HG03108 (cell line): ENCODE data around the gene ANP32A.

Source experiments
- ATAC-seq: cut with Tn5 transposase; IDR thresholded peaks from one replicate; pipeline ENCODE4 v1.9.1; 2021; ENCODE audit warnings: moderate library complexity; ENCODE audit not compliant: unreplicated experiment

The ANP32A gene

DNA sequence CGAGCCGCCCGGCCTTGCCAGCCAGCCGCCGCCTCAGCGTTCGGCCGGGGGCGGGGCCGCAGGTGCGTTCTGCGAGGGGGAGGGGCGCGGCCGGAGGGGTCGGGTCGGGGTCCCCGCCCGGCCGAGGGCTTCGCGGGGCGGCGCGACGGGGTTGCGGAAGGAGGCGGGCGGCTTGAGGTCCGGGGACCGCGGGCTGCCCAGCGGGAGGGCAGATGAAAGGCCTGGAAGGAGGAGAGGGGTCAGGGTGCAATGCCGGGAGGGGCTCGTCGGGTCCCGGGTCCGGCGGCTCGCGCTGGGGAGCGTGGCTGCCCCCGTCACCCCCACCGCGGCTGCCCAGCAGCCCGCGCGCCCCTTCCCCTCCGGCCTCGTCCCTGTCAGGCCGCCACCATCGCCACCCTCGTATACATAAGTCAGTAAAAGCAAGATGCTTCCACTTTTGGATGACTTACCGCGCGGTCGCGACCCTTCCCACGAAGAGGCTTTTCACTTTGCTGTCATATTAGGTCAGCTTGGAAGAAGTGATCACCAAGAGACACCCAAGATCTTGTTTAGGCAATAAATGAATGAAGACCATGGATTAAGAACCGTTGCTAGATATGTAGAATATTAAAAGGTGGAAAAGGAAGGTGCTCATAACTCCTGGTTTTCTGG lies 620 bp upstream of the ANP32A start:
- ATAC-seq, result peak; percentile 10

GRCh38 chr15:68819495-68820294 lies 1.0 kb downstream of the ANP32A start:
- no peak for ATAC-seq

GRCh38 chr15:68818769-68819494 lies 1.8 kb downstream of the ANP32A start:
- no peak for ATAC-seq

DNA sequence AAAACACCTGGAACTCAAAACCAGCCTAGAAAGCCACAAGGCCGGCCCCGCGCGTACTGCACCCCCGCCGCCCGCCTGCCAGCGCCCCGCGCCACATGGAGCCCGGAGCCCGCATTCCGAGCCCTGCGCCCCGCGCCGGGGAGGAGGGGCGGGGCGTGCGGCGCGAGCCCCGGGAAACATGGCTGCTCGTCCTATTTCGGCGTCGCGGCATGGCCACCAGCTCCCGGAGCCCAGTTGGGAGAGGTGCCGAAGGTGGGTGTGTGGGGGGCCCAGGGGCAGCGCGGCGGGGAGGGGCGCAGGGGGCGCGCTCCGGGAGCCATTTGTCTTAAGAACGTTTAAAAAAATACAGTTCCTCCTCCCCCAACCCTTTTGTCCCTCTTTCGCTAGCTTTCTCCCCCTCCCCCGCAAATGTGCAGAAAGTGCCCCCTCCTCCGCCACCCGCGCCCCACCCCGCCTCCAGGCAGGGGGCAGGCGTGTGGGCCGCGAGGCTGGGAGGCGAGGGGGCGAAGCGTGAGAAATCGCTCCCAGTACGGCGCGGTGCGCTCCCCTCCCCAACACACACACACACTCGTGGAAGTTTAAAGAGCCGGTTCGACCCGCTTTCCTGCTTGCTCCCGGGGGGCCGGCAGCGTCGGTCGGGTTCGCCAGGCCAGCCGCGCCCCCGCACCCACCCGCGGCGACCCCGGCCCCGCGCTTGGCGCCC lies 2.5 kb downstream of the ANP32A start:
- no peak for ATAC-seq

DNA sequence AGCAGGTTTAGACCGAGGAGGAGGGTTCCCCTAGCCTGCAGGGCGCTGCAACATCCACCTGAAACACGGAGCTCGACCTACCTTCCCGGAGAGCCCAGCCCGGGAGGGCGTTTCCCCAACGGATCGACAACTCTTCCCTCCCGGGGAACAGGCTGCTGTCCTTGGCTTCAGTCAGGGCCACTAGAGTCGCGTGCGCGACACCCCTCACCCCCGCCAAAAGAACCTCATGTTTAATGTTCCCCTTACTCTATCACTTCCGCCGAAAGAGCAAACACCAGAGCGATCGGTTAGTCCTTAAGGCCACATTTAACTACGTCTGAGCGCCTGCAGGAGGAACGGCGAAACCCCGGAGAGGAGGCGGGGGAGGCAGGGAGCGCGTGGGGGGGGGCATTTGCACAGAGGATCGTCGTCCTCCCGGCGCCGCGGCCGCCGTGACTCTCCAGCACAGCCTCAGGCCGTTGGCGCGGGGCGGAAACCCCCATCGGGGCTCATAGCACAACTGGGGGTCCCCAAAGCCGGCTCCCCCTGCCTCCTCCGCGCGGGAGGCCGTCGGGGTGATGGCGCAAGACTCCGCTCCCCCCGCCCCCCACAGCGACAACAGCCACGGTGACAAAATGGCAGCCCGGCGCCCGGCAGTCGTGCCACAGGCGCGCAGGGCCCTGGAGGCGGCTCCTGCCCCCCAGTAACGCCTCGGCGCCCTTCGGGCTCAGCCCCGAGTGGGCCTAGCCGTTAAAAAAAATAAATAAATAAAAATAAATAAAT lies 3.2 kb downstream of the ANP32A start:
- ATAC-seq, result no peak

- ATAC-seq, result no peak
These were observed 3.8 kb downstream of the ANP32A start for GRCh38 chr15:68816795-68817303.

DNA sequence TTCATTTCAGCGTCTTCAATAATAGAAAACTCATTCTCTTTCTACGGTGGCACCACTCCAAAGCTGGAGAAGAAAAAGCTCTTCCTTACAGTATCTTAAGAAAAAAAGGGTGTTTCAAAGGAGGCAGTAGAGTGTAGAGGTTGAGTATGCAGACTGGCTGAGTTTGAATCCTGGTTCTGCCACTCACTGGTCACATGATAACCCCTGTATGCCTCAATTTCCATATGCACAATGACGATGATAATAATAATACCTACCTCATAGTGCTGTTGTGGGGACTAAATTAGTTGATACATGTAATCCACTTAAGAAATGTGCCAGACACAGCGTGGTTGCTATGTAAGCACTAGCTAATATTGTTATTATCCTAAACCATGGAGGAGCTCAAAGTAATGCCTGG lies 4.5 kb downstream of the ANP32A start:
- ATAC-seq, result no peak

DNA sequence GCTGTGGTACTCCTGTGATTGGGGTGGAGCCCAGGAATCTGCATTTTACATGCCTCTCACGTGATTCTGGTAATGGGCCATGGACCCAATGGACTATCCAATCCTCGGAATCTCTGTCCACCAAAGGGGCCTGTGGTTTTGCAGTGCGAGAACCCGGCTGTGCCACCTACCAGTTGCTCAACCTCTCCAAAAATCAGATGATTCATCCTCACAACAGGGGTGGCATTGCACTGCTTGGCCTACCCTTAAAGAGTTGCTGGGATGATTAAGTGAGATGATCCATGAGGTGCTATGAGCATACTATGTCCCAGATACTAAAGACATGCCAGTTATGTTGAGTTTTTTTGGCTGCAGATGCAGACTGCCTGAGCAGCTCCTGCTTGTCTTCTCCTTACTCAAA lies 5.1 kb downstream of the ANP32A start:
- ATAC-seq, result no peak

DNA sequence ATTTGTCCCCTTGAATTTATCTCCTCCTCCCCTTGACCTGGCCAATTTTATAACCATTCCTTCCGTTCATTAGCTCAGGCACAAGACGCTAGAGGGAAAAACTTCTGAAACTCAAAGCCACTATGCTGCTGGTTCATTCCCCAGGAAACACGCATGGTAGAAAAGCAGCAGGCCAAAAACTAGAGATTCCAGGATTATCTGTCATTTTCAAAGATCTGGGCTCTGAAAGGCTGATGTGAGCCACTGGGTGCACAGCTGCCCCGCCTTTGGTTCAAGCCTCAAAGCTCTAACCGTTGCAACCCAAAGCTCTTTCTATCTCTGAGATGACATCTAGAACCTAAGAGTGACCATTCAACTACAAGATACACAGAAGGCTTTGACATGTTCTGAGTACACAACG lies 6.1 kb downstream of the ANP32A start:
- no peak for ATAC-seq

GRCh38 chr15:68812597-68813431 lies 7.9 kb downstream of the ANP32A start:
- no peak for ATAC-seq

DNA sequence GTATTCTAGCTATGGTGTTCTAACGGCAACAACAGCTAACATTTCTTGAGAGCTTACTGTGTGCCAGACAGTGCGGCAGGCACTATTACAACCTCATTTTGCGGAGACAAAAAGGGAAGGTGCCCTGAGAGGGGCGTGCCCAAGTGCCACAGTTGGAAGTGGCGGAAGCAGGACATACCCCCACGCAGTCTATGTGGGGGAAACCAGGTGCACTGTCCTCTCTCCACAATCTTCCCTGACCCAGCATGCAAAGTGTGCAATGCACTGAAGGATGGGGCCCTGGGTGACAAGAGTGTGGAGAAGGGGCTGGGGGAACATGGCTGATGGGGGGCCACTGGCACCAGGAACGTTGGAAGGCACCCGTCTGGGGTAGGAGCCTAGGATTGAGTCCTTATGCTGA lies 8.6 kb downstream of the ANP32A start:
- no peak for ATAC-seq

GRCh38 chr15:68809517-68809916 lies 11.2 kb downstream of the ANP32A start:
- no peak for ATAC-seq

DNA sequence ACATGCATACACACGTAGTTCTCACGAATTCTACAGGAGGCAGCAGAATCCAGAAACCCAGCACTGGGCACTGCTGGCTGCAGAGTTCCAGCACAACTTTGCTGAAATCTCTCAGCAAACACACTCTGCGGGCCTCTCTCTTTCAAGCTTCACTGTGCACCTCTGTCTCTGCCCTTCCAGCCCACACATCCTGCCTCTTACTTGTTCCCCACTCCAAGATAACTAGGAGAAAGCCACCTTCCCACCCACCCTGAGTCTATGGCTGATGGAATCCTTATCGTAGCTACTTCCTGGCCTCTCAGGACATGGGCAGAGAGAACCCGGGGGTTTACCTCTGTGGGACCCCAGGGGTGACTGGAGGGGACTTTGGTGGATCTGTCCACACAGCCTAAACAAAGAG lies 11.9 kb downstream of the ANP32A start:
- ATAC-seq, result no peak

DNA sequence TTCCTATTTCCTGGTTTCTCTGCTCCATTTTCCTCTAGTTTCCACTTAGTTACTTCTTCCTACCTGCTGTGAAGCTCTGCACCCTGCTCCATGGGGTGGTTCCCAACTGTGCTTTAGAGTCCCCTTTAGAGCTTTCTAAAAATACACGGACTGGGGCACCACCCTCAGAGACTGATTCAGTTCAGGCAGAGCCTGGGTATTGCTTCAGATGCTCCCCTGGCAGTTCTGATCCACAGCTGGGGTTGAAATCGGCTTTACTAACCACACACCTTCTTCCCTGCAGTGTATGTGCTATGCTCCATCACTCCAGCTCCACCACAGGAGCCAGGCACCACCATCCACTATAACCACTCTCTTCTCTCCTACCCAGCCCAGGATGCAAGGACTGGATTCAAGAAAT lies 12.6 kb downstream of the ANP32A start:
- no peak for ATAC-seq

- ATAC-seq, result no peak
These were observed 13.4 kb downstream of the ANP32A start for GRCh38 chr15:68807249-68807648.

- no peak for ATAC-seq
These were observed 14.3 kb downstream of the ANP32A start for GRCh38 chr15:68806220-68807060.

DNA sequence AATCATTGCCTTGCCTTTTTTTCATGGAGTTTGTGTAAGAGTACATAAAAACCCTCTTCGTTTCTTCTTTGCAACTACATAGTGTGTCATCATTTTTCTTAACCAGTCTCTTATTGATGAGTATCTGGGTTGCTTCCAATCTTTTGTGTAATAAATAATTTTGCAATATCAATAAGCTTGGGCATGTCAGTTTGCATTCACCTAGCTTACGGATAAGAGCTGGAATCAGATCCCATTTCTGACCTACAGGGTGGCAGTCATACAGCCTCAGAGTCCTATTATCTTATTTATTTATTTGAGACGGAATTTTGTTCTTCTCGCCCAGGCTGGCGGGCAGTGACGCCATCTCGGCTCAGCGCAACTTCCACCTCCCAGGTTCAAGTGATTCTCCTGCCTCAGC lies 18.3 kb downstream of the ANP32A start:
- no peak for ATAC-seq

GRCh38 chr15:68801572-68802148 lies 19.0 kb downstream of the ANP32A start:
- ATAC-seq, result no peak
